ENCODE data around the gene POSTN.

Gene POSTN

DNA sequence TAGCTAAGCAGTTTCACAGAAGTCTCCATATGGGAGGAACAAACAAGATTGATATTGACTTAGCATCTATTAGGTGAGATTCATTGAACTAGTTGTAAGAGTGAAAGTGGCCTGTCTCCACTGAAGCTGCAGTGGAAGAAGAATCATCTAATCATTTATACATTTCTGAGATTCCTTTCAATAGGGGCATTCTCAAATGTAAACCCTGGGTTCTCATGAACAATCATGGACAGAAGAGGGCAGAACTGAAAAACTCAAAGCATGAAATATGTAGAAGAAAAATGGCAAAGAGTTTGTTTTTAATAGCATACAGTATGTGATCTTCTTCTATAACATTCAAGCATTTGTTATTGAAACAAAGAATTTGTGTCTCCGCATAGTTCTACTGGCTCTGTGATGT lies 17.6 kb upstream of the POSTN start:
- H3K4me3 ChIP-seq (ENCODE audit: low read length, poor library complexity, severe bottlenecking): no peak overlapping the region
- no peak overlapping the region for H3K4me2 ChIP-seq (ENCODE audit: low read depth, low read length, poor library complexity, severe bottlenecking)
- H3K4me1 ChIP-seq (ENCODE audit: insufficient read depth, low read length, poor library complexity, severe bottlenecking): no peaks in the 10 kb centered on the region
- no peaks in the 10 kb centered on the region for H3F3A ChIP-seq (ENCODE audit: low read depth)
- H3K79me2 ChIP-seq (ENCODE audit: insufficient read depth, low read length): no peaks in the 10 kb centered on the region
- no peak overlapping the region for H2AFZ ChIP-seq (ENCODE audit: low read length)
- no peaks in the 10 kb centered on the region for H3K9me3 ChIP-seq (ENCODE audit: insufficient read depth, low read depth, low read length)
- no peak overlapping the region for H3K9ac ChIP-seq (ENCODE audit: low read depth, low read length, poor library complexity, severe bottlenecking)
- no peaks in the 10 kb centered on the region for H4K20me1 ChIP-seq (ENCODE audit: insufficient read depth, low read length, poor library complexity, severe bottlenecking)
- no peaks in the 10 kb centered on the region for H3K36me3 ChIP-seq (ENCODE audit: insufficient read depth, low read length)
- no peaks in the 10 kb centered on the region for H3K27me3 ChIP-seq (ENCODE audit: insufficient read depth, low read length, poor library complexity, severe bottlenecking)
- no peaks in the 10 kb centered on the region for H3K9me2 ChIP-seq (replicated peaks; ENCODE audit: low read depth, low read length)
- TF ChIP-seq, protein P1, sequence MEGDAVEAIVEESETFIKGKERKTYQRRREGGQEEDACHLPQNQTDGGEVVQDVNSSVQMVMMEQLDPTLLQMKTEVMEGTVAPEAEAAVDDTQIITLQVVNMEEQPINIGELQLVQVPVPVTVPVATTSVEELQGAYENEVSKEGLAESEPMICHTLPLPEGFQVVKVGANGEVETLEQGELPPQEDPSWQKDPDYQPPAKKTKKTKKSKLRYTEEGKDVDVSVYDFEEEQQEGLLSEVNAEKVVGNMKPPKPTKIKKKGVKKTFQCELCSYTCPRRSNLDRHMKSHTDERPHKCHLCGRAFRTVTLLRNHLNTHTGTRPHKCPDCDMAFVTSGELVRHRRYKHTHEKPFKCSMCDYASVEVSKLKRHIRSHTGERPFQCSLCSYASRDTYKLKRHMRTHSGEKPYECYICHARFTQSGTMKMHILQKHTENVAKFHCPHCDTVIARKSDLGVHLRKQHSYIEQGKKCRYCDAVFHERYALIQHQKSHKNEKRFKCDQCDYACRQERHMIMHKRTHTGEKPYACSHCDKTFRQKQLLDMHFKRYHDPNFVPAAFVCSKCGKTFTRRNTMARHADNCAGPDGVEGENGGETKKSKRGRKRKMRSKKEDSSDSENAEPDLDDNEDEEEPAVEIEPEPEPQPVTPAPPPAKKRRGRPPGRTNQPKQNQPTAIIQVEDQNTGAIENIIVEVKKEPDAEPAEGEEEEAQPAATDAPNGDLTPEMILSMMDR (conservative IDR thresholded peaks at IDR 0.05; ENCODE audit: low read length): no peak
- no peak for TF ChIP-seq EZH2phosphoT487 (IDR thresholded peaks at IDR 0.05; ENCODE audit: borderline replicate concordance)

DNA sequence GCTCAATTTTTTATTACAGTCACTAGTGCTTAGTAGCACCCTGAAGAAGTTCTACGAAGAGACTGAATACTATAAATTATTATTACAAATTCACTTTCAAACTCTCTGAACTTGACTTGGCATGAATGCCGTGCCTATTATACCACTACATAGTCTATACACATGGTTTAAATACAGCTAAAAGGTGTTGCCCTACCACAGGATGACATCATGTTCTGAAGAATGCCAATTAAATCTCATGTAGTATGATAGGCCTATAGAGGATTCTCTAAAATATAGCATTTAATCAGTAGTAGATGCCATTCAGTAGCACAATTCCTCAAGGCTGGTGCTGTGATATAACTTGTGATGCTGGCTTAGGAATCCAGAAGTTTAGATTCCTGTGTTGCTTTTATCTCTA lies 16.7 kb upstream of the POSTN start:
- TF ChIP-seq, protein P1 (conservative IDR thresholded peaks at IDR 0.05; ENCODE audit: low read length): no peak
- TF ChIP-seq EZH2phosphoT487 (IDR thresholded peaks at IDR 0.05; ENCODE audit: borderline replicate concordance): no peak
- Histone ChIP-seq H3K4me2 (ENCODE audit: low read depth, low read length, poor library complexity, severe bottlenecking) (no peak overlapping the region), H3F3A (ENCODE audit: low read depth) (no peaks in the 10 kb centered on the region), H3K4me1 (ENCODE audit: insufficient read depth, low read length, poor library complexity, severe bottlenecking) (no peaks in the 10 kb centered on the region), H3K4me3 (ENCODE audit: low read length, poor library complexity, severe bottlenecking) (no peak overlapping the region), H3K36me3 (ENCODE audit: insufficient read depth, low read length) (no peaks in the 10 kb centered on the region), H3K9me2 (replicated peaks; ENCODE audit: low read depth, low read length) (no peaks in the 10 kb centered on the region), H4K20me1 (ENCODE audit: insufficient read depth, low read length, poor library complexity, severe bottlenecking) (no peaks in the 10 kb centered on the region), H3K9ac (ENCODE audit: low read depth, low read length, poor library complexity, severe bottlenecking) (no peak overlapping the region), H3K9me3 (ENCODE audit: insufficient read depth, low read depth, low read length) (no peaks in the 10 kb centered on the region), H2AFZ (ENCODE audit: low read length) (no peak overlapping the region), H3K79me2 (ENCODE audit: insufficient read depth, low read length) (no peaks in the 10 kb centered on the region), H3K27me3 (ENCODE audit: insufficient read depth, low read length, poor library complexity, severe bottlenecking) (no peaks in the 10 kb centered on the region)

DNA sequence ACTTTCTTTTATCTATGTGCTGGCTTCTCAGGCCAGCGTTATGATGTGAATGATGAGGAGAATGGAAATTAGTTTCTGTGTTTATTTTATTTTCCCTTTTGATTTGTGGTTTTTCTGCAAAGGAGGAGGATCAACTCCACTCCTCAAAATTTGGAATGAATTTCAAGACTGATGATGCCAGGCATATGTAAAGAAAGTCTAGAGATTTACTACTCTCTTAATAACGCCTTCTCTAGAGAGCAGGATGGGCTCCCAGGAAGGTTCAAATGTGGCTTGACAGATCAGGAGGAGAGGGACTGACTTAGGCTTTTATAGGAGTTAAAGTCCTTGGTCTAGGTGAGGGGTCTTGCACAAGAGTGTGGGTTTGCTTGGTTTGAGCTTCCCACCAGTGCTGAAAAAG lies 15.1 kb upstream of the POSTN start:
- H3K4me2 ChIP-seq (ENCODE audit: low read depth, low read length, poor library complexity, severe bottlenecking): no peak overlapping the region
- TF ChIP-seq, protein P1 (conservative IDR thresholded peaks at IDR 0.05; ENCODE audit: low read length): no peak
- TF ChIP-seq EZH2phosphoT487 (IDR thresholded peaks at IDR 0.05; ENCODE audit: borderline replicate concordance): no peak
- H3F3A ChIP-seq (ENCODE audit: low read depth): no peaks in the 10 kb centered on the region
- H3K4me1 ChIP-seq (ENCODE audit: insufficient read depth, low read length, poor library complexity, severe bottlenecking): no peaks in the 10 kb centered on the region
- no peaks in the 10 kb centered on the region for H4K20me1 ChIP-seq (ENCODE audit: insufficient read depth, low read length, poor library complexity, severe bottlenecking)
- H3K4me3 ChIP-seq (ENCODE audit: low read length, poor library complexity, severe bottlenecking): no peak overlapping the region
- H3K9ac ChIP-seq (ENCODE audit: low read depth, low read length, poor library complexity, severe bottlenecking): no peak overlapping the region
- H3K27me3 ChIP-seq (ENCODE audit: insufficient read depth, low read length, poor library complexity, severe bottlenecking): no peaks in the 10 kb centered on the region
- H3K79me2 ChIP-seq (ENCODE audit: insufficient read depth, low read length): no peaks in the 10 kb centered on the region
- H2AFZ ChIP-seq (ENCODE audit: low read length): no peak overlapping the region
- H3K9me3 ChIP-seq (ENCODE audit: insufficient read depth, low read depth, low read length): no peaks in the 10 kb centered on the region
- no peaks in the 10 kb centered on the region for H3K9me2 ChIP-seq (replicated peaks; ENCODE audit: low read depth, low read length)
- H3K36me3 ChIP-seq (ENCODE audit: insufficient read depth, low read length): no peaks in the 10 kb centered on the region
